ENCODE data around the gene C16orf89. TPM values are rescaled to one million over a fixed set of nuclear protein-coding genes. Genes with fewer than 3 reads are reported as not detected.
"Not testable (repeated sequence)": the region's sequence is repeated elsewhere in the genome, so short reads cannot be mapped to it uniquely, and the experiment has no call there.

Gene C16orf89
- total and polyA plus RNA-seq, 10 of the 15 experiments (the other 5 are each of a cell fraction or from before 2014, with no cell fraction given): not detected

DNA sequence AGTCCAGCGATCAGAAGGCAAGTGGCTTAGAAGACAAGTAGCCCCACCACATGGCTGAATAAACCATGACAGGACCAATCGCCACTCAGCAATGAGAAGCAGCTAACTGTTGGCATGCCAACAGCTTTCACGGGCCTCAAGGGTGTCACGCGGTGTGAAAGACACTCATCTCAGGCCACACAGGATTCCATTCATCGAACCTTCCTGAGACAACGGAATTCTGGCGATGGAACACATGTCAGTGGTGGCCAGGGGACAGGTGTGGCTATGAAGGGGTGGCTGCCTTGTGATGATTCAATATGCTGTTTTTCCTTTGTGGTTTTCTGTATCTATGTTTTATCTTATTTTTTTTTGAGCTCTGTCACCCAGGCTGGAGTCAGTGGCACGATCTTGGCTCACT lies 24.8 kb upstream of the C16orf89 start:
- H3K36me3 ChIP-seq (ENCODE audit: control insufficient read depth in 2 of 2, insufficient read depth in 2 of 2, low read length in 1 of 2); H4K20me1 ChIP-seq (ENCODE audit: control insufficient read depth, insufficient read depth); H2AFZ ChIP-seq (ENCODE audit: control insufficient read depth, low read depth, low read length); in situ Hi-C loops (cut with MboI); H3K9ac ChIP-seq (ENCODE audit: control insufficient read depth, insufficient read depth, low read length); H3K79me2 ChIP-seq (ENCODE audit: control insufficient read depth, insufficient read depth, low read length); H3K4me3 ChIP-seq; RAD21 ChIA-PET (ENCODE audit: unreplicated experiment); FAIRE-seq; H3K27ac ChIP-seq (ENCODE audit: control insufficient read depth, insufficient read depth); ATAC-seq; H3K4me2 ChIP-seq (ENCODE audit: control insufficient read depth, insufficient read depth); SMC1A ChIA-PET (ENCODE audit: uncharacterized antibody, unreplicated experiment); DNase-seq (ENCODE audit: low read depth, low spot score); POLR2A ChIA-PET; H3K27me3 ChIP-seq (replicated peaks in 1 of 2; ENCODE audit: control insufficient read depth in 2 of 2, insufficient read depth in 2 of 2, low read length in 1 of 2); BruUV-seq (replicated peaks); H3K9me3 ChIP-seq (replicated peaks; ENCODE audit: control insufficient read depth, insufficient read depth, low read length); H3K4me1 ChIP-seq (ENCODE audit: control insufficient read depth, insufficient read depth, low read length): not testable (repeated sequence)
- CTCF ChIA-PET: interaction anchor here (2.9 kb wide), 1 partner anchor 34 kb away, joined by 13 read pairs; no protein-coding TSS in a partner anchor
- intact Hi-C loops (cut with micrococcal nuclease; ENCODE audit: unreplicated experiment): loop anchor here (5.0 to 10.0 kb wide), 4 partner anchors 64 to 246 kb away; partner anchors contain the start of genes GLYR1, SEC14L5 and UBN1
- WGBS (ENCODE audit: insufficient coverage, insufficient replicate concordance, low lambda C conversion rate, missing lambda C conversion rate): 97% methylated on average over 9 of the region's 9 CpGs

GRCh38 chr16:5089911-5090555 lies 24.3 kb upstream of the C16orf89 start:
- H3K79me2 ChIP-seq (ENCODE audit: control insufficient read depth, insufficient read depth, low read length); BruUV-seq (replicated peaks); RAD21 ChIA-PET (ENCODE audit: unreplicated experiment); H4K20me1 ChIP-seq (ENCODE audit: control insufficient read depth, insufficient read depth); POLR2A ChIA-PET; H3K27ac ChIP-seq (ENCODE audit: control insufficient read depth, insufficient read depth); DNase-seq (ENCODE audit: low read depth, low spot score); H3K9me3 ChIP-seq (replicated peaks; ENCODE audit: control insufficient read depth, insufficient read depth, low read length); H3K4me3 ChIP-seq; FAIRE-seq; CTCF ChIA-PET; H3K36me3 ChIP-seq (ENCODE audit: control insufficient read depth in 2 of 2, insufficient read depth in 2 of 2, low read length in 1 of 2); SMC1A ChIA-PET (ENCODE audit: uncharacterized antibody, unreplicated experiment); H3K4me1 ChIP-seq (ENCODE audit: control insufficient read depth, insufficient read depth, low read length); ATAC-seq; H3K4me2 ChIP-seq (ENCODE audit: control insufficient read depth, insufficient read depth); H3K9ac ChIP-seq (ENCODE audit: control insufficient read depth, insufficient read depth, low read length); H3K27me3 ChIP-seq (replicated peaks in 1 of 2; ENCODE audit: control insufficient read depth in 2 of 2, insufficient read depth in 2 of 2, low read length in 1 of 2); H2AFZ ChIP-seq (ENCODE audit: control insufficient read depth, low read depth, low read length): not testable (repeated sequence)
- in situ Hi-C loops (cut with MboI): loop anchor here (10.0 kb wide), 1 partner anchor 245 kb away; the partner anchor contains the start of genes GLYR1 and UBN1
- WGBS (ENCODE audit: insufficient coverage, insufficient replicate concordance, low lambda C conversion rate, missing lambda C conversion rate): 97% methylated on average over 21 of the region's 26 CpGs
- intact Hi-C loops (cut with micrococcal nuclease; ENCODE audit: unreplicated experiment): loop anchor here (5.0 to 10.0 kb wide), 4 partner anchors 65 to 245 kb away; partner anchors contain the start of genes GLYR1, SEC14L5 and UBN1

DNA sequence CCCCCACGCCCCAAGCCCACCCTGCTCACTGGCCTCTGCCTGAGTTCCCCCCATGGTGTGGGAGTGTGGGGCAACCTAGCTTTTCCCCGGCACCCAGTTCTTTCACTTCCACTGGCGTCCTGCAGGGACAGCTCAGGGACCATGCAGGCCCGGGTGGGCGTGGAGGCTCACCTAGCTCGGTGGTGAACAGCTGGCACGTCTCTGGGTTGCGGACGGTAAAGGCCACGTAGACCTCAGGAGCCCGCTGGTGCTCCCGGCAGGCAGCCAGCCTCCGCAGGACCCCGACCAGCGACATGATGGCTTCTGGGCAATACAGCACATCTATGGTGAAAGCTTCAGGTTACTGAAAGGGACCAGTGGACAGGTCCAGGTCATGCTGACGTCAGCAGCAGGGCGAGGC lies 23.2 kb upstream of the C16orf89 start:
- H2AFZ ChIP-seq (ENCODE audit: control insufficient read depth, low read depth, low read length); intact Hi-C loops (cut with micrococcal nuclease; ENCODE audit: unreplicated experiment); H3K27me3 ChIP-seq (replicated peaks in 1 of 2; ENCODE audit: control insufficient read depth in 2 of 2, insufficient read depth in 2 of 2, low read length in 1 of 2); DNase-seq (ENCODE audit: low read depth, low spot score); H3K79me2 ChIP-seq (ENCODE audit: control insufficient read depth, insufficient read depth, low read length); H3K9me3 ChIP-seq (replicated peaks; ENCODE audit: control insufficient read depth, insufficient read depth, low read length); H3K27ac ChIP-seq (ENCODE audit: control insufficient read depth, insufficient read depth); H3K4me3 ChIP-seq; H3K36me3 ChIP-seq (ENCODE audit: control insufficient read depth in 2 of 2, insufficient read depth in 2 of 2, low read length in 1 of 2); H3K9ac ChIP-seq (ENCODE audit: control insufficient read depth, insufficient read depth, low read length); H4K20me1 ChIP-seq (ENCODE audit: control insufficient read depth, insufficient read depth); RAD21 ChIA-PET (ENCODE audit: unreplicated experiment); POLR2A ChIA-PET; FAIRE-seq; CTCF ChIA-PET; ATAC-seq; SMC1A ChIA-PET (ENCODE audit: uncharacterized antibody, unreplicated experiment); H3K4me1 ChIP-seq (ENCODE audit: control insufficient read depth, insufficient read depth, low read length); BruUV-seq (replicated peaks); H3K4me2 ChIP-seq (ENCODE audit: control insufficient read depth, insufficient read depth): not testable (repeated sequence)
- 84% methylated on average over 16 of the region's 17 CpGs for WGBS (ENCODE audit: insufficient coverage, insufficient replicate concordance, low lambda C conversion rate, missing lambda C conversion rate)
- in situ Hi-C loops (cut with MboI): loop anchor here (10.0 kb wide), 1 partner anchor 244 kb away; the partner anchor contains the start of genes GLYR1 and UBN1

- H3K4me3 ChIP-seq; DNase-seq (ENCODE audit: low read depth, low spot score); H4K20me1 ChIP-seq (ENCODE audit: control insufficient read depth, insufficient read depth); intact Hi-C loops (cut with micrococcal nuclease; ENCODE audit: unreplicated experiment); H3K27me3 ChIP-seq (replicated peaks in 1 of 2; ENCODE audit: control insufficient read depth in 2 of 2, insufficient read depth in 2 of 2, low read length in 1 of 2); POLR2A ChIA-PET; SMC1A ChIA-PET (ENCODE audit: uncharacterized antibody, unreplicated experiment); H3K4me1 ChIP-seq (ENCODE audit: control insufficient read depth, insufficient read depth, low read length); ATAC-seq; H3K9me3 ChIP-seq (replicated peaks; ENCODE audit: control insufficient read depth, insufficient read depth, low read length); H3K4me2 ChIP-seq (ENCODE audit: control insufficient read depth, insufficient read depth); RAD21 ChIA-PET (ENCODE audit: unreplicated experiment); H3K9ac ChIP-seq (ENCODE audit: control insufficient read depth, insufficient read depth, low read length); H3K27ac ChIP-seq (ENCODE audit: control insufficient read depth, insufficient read depth); H3K79me2 ChIP-seq (ENCODE audit: control insufficient read depth, insufficient read depth, low read length); BruUV-seq (replicated peaks); H3K36me3 ChIP-seq (ENCODE audit: control insufficient read depth in 2 of 2, insufficient read depth in 2 of 2, low read length in 1 of 2); H2AFZ ChIP-seq (ENCODE audit: control insufficient read depth, low read depth, low read length); FAIRE-seq: not testable (repeated sequence)
- in situ Hi-C loops (cut with MboI): loop anchor here (10.0 kb wide), 1 partner anchor 243 kb away; the partner anchor contains the start of genes GLYR1 and UBN1
- CTCF ChIA-PET: interaction anchor here (0.6 kb wide), 1 partner anchor 15 kb away, joined by 3 read pairs; no protein-coding TSS in a partner anchor
- WGBS (ENCODE audit: insufficient coverage, insufficient replicate concordance, low lambda C conversion rate, missing lambda C conversion rate): 95% methylated on average over 18 of the region's 18 CpGs
These were observed 22.5 kb upstream of the C16orf89 start for GRCh38 chr16:5088086-5088790.

All from GM12878 (cell line).